Measurements from ENCODE around the gene MRPL11.

DNA sequence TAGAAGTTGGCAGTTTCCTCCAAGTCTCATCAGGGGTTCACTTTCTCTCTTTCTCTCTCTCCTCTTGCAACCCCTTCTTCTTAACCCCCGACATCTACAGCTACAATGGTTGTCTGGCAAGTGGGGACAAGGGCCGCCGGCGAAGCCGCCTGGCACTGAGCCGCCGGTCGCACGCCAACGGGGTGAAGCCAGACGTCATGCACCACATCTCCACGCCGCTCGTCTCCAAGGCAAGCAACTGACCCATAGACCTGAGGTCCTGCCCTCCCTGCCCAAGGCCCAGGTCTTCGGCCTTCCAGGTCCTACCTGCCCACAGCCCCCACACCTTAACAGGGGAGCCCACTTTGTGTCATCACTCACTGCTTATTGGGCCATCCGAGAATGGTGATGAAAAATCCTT is 32.5 kb upstream of the MRPL11 start:
- TF ChIP-seq, protein P1, sequence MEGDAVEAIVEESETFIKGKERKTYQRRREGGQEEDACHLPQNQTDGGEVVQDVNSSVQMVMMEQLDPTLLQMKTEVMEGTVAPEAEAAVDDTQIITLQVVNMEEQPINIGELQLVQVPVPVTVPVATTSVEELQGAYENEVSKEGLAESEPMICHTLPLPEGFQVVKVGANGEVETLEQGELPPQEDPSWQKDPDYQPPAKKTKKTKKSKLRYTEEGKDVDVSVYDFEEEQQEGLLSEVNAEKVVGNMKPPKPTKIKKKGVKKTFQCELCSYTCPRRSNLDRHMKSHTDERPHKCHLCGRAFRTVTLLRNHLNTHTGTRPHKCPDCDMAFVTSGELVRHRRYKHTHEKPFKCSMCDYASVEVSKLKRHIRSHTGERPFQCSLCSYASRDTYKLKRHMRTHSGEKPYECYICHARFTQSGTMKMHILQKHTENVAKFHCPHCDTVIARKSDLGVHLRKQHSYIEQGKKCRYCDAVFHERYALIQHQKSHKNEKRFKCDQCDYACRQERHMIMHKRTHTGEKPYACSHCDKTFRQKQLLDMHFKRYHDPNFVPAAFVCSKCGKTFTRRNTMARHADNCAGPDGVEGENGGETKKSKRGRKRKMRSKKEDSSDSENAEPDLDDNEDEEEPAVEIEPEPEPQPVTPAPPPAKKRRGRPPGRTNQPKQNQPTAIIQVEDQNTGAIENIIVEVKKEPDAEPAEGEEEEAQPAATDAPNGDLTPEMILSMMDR (IDR thresholded peaks at IDR 0.05), result no peak
- TF ChIP-seq POLR2A (IDR thresholded peaks at IDR 0.05), result no peak

All from uterus (tissue), 2 donors.